Measurements from ENCODE around the gene EHMT1. TPM values are rescaled to one million over a fixed set of nuclear protein-coding genes. Genes with fewer than 3 reads are reported as not detected.

EHMT1 gene
- total RNA-seq, 1 donor from 2014 or later: 64.5 TPM

GRCh38 chr9:137870432-137870831, 251.6 kb downstream of the EHMT1 start:
- H3K79me2 ChIP-seq (ENCODE audit: insufficient read depth, low read length): no peaks in the 10 kb centered on the region
- FAIRE-seq (no peak), DNase-seq (ENCODE audit: low read depth) (no peak)
- no peaks in the 10 kb centered on the region for H3K4me1 ChIP-seq (ENCODE audit: insufficient read depth, low read length)
- H3K36me3 ChIP-seq (ENCODE audit: insufficient read depth, low read length): no peaks in the 10 kb centered on the region
- no peaks in the 10 kb centered on the region for H4K20me1 ChIP-seq (ENCODE audit: insufficient read depth, low read length)
- TF ChIP-seq EZH2 (IDR thresholded peaks at IDR 0.05; ENCODE audit: insufficient read depth, low read length): no peak
- no peak for TF ChIP-seq CTCF (IDR thresholded peaks at IDR 0.05; ENCODE audit: insufficient read depth, low read depth, low read length)
- H3K27me3 ChIP-seq (ENCODE audit: insufficient read depth, low read length): no peaks in the 10 kb centered on the region
- Mint-ChIP-seq H3K4me1 (ENCODE audit: low read depth, unreplicated experiment) (no peaks in the 10 kb centered on the region), H3K4me3 (ENCODE audit: unreplicated experiment) (no peak overlapping the region), H3K9me3 (ENCODE audit: unreplicated experiment) (peaks cover 10% of the 10 kb centered on the region), H3K27ac (ENCODE audit: unreplicated experiment) (no peak overlapping the region), H3K27me3 (ENCODE audit: low read depth, unreplicated experiment) (peaks cover 49% of the 10 kb centered on the region), H3K36me3 (ENCODE audit: low read depth, unreplicated experiment) (no peaks in the 10 kb centered on the region)
- H3K9ac ChIP-seq (ENCODE audit: low read length): no peak overlapping the region
- H3K9me3 ChIP-seq (ENCODE audit: insufficient read depth, low read depth, low read length): no peaks in the 10 kb centered on the region
- no peak overlapping the region for H2AFZ ChIP-seq (ENCODE audit: low read depth, low read length)
- H3K4me2 ChIP-seq (ENCODE audit: low read length): no peak overlapping the region
- H3K4me3 ChIP-seq (ENCODE audit: insufficient read depth, low read depth, low read length): no peak overlapping the region
- H3K27ac ChIP-seq (ENCODE audit: low read depth, low read length): no peak overlapping the region

- no peak overlapping the region for H2AFZ ChIP-seq (ENCODE audit: low read depth, low read length)
- H3K4me1 ChIP-seq (ENCODE audit: insufficient read depth, low read length): no peaks in the 10 kb centered on the region
- no peak for DNase-seq (ENCODE audit: low read depth)
- H3K9me3 ChIP-seq (ENCODE audit: insufficient read depth, low read depth, low read length): no peaks in the 10 kb centered on the region
- H3K9me3 Mint-ChIP-seq (ENCODE audit: unreplicated experiment): peaks cover 10% of the 10 kb centered on the region
- no peak overlapping the region for H3K4me3 ChIP-seq (ENCODE audit: insufficient read depth, low read depth, low read length)
- no peaks in the 10 kb centered on the region for H3K27me3 ChIP-seq (ENCODE audit: insufficient read depth, low read length)
- H3K36me3 ChIP-seq (ENCODE audit: insufficient read depth, low read length): no peaks in the 10 kb centered on the region
- no peaks in the 10 kb centered on the region for H3K4me1 Mint-ChIP-seq (ENCODE audit: low read depth, unreplicated experiment)
- no peak overlapping the region for H3K9ac ChIP-seq (ENCODE audit: low read length)
- no peak for TF ChIP-seq CTCF (IDR thresholded peaks at IDR 0.05; ENCODE audit: insufficient read depth, low read depth, low read length)
- no peak for TF ChIP-seq EZH2 (IDR thresholded peaks at IDR 0.05; ENCODE audit: insufficient read depth, low read length)
- no peak overlapping the region for H3K4me3 Mint-ChIP-seq (ENCODE audit: unreplicated experiment)
- peaks cover 46% of the 10 kb centered on the region for H3K27me3 Mint-ChIP-seq (ENCODE audit: low read depth, unreplicated experiment)
- H4K20me1 ChIP-seq (ENCODE audit: insufficient read depth, low read length): no peaks in the 10 kb centered on the region
- H3K4me2 ChIP-seq (ENCODE audit: low read length): no peak overlapping the region
- H3K27ac Mint-ChIP-seq (ENCODE audit: unreplicated experiment): no peak overlapping the region
- H3K36me3 Mint-ChIP-seq (ENCODE audit: low read depth, unreplicated experiment): no peaks in the 10 kb centered on the region
- H3K27ac ChIP-seq (ENCODE audit: low read depth, low read length): no peak overlapping the region
- no peak for FAIRE-seq
- H3K79me2 ChIP-seq (ENCODE audit: insufficient read depth, low read length): no peaks in the 10 kb centered on the region
Measured at GRCh38 chr9:137872296-137872695, 253.5 kb downstream of the EHMT1 start.

GRCh38 chr9:137873408-137873807, 254.6 kb downstream of the EHMT1 start:
- Histone ChIP-seq H2AFZ (ENCODE audit: low read depth, low read length) (no peak overlapping the region), H3K9me3 (ENCODE audit: insufficient read depth, low read depth, low read length) (no peaks in the 10 kb centered on the region), H3K79me2 (ENCODE audit: insufficient read depth, low read length) (no peaks in the 10 kb centered on the region), H3K4me3 (ENCODE audit: insufficient read depth, low read depth, low read length) (no peak overlapping the region), H3K27me3 (ENCODE audit: insufficient read depth, low read length) (no peaks in the 10 kb centered on the region), H3K27ac (ENCODE audit: low read depth, low read length) (no peak overlapping the region), H3K4me1 (ENCODE audit: insufficient read depth, low read length) (no peaks in the 10 kb centered on the region), H3K36me3 (ENCODE audit: insufficient read depth, low read length) (no peaks in the 10 kb centered on the region), H3K4me2 (ENCODE audit: low read length) (no peak overlapping the region), H3K9ac (ENCODE audit: low read length) (no peak overlapping the region), H4K20me1 (ENCODE audit: insufficient read depth, low read length) (no peaks in the 10 kb centered on the region)
- H3K4me3 Mint-ChIP-seq (ENCODE audit: unreplicated experiment): no peak overlapping the region
- H3K36me3 Mint-ChIP-seq (ENCODE audit: low read depth, unreplicated experiment): no peaks in the 10 kb centered on the region
- no peaks in the 10 kb centered on the region for H3K4me1 Mint-ChIP-seq (ENCODE audit: low read depth, unreplicated experiment)
- peaks cover 10% of the 10 kb centered on the region for H3K9me3 Mint-ChIP-seq (ENCODE audit: unreplicated experiment)
- FAIRE-seq (no peak), DNase-seq (ENCODE audit: low read depth) (no peak)
- TF ChIP-seq EZH2 (IDR thresholded peaks at IDR 0.05; ENCODE audit: insufficient read depth, low read length) (no peak), CTCF (IDR thresholded peaks at IDR 0.05; ENCODE audit: insufficient read depth, low read depth, low read length) (no peak)
- no peak overlapping the region for H3K27ac Mint-ChIP-seq (ENCODE audit: unreplicated experiment)
- H3K27me3 Mint-ChIP-seq (ENCODE audit: low read depth, unreplicated experiment): peaks cover 36% of the 10 kb centered on the region

Measured in astrocyte (in vitro differentiated cells and primary cell).